SKM-1 treated with dmso at 0.1 percent for 144 hours (cell line): Measurements from ENCODE around the gene RBFOX2.
"Not testable (repeated sequence)": the region's sequence is repeated elsewhere in the genome, so short reads cannot be mapped to it uniquely, and the experiment has no call there.

Experiments
- DNase-seq: peaks from one replicate; lab custom pipeline; 2025; ENCODE audit not compliant: unreplicated experiment; lab: John Stamatoyannopoulos, UW

Gene RBFOX2

DNA sequence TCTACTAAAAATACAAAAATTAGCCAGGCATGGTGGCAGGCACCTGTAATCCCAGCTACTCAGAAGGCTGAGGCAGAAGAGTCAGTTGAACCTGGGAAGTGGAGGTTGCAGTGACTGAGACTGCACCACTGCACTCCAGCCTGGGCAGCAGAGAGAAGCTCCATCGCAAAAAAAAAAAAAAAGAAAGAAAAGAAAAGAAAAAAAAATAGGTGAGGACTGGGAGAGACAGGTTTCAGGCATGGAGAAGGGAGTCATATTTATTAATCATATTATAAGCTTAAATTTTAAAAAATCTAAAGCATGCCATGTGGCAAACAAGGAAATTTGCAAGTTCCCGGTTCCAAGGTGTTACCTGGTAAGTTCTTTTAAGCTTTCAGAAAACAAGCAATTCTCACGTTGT is 311.1 kb downstream of the RBFOX2 start, which contains the start of gene APOL5:
APOL5 (plus strand) TSS at position 301 of the 400 bp plus-strand sequence; CDS start at position 301, 0 bp downstream.
- DNase-seq = no peak

DNA sequence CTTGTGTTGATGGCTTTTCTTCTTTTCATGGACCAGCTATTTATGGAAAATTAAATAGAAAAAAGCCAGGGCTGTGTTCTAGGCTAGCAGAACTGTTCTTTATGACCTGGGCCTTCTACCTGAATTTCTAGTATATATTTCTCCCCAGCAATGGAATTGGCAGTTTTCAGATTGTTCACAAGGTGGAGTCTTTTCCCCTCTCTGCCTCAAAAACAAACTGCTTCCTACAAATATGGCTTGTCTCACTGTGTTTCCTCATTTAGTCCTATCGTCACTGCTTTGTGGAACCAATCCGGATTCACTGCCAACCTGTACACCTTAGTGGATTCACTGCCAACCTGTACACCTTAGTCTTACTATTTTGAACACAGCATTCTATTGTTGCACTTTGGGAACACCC is 316.0 kb downstream of the RBFOX2 start:
- no peak for DNase-seq

DNA sequence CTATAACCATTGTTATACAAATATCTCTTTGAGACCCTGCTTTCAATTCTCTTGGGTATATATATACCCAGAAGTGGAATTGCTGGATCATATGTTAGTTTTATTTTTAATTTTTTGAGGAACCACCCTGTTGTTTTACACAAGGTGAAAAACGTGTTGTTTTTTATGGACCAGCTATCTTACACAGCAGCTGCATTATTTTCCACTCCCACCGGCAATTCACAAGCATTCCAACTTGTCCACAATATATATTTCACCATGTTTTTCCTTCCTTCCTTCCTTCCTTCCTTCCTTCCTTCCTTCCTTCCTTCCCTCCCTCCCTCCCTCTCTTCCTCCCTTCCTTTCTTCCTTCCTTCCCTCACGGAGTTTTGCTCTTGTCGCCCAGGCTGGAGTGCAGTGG is 317.3 kb downstream of the RBFOX2 start:
- no peak for DNase-seq

DNA sequence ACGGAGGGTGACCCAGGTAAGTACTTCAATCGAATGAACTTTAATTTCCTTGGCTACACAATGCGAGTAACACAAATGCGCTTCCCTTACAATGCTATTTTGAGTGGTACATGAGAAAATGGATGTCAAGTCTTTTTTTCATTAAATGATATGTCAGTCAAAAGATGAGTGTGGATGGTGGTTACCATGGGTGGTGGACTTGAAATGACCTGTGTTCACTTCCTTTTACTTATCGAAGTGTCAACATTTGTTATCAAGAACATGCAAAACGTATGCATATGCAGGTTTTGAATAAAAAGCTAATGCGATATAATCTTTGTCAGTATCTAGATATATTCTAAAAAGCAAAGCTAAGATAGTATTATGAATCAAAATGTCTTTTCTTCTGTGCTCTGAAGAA is 319.7 kb downstream of the RBFOX2 start:
- DNase-seq = no peak

DNA sequence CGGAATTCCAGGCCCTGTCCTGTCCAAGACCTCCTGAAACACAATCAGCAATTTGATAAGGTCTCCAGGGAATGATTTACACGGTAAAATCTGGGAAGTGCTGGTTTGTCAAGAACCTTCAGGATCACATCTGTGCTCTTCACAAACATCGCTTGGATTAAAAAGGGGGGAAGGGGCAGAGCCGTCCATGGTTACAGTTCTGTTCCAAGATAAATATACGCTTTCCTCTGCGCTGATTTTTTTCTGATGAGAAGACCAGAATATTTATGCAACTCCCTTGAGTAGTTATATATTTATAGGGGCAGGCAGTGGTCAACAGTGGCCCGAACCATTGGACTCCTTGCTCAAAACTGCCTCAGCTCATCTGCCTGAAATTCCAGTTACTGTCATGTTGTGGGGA is 320.2 kb downstream of the RBFOX2 start:
- no peak for DNase-seq

DNA sequence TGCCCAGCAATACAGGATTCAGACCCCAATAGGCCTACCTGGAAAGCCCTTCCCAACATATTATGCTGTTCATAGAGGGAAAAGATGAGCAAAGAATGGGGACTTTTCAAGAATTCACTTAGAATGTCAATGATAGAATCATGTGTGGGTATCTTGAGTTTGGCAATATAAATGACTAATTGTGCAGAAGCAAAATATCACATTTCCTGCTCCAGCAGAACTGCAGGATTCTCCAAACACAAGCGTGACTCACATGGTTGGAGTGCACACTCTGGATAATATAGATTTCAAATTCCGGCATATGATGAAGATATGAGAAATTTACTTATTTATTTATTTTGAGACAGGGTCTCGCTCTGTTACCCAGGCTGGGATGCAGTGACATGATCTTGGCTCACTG is 323.5 kb downstream of the RBFOX2 start:
- no peak for DNase-seq

DNA sequence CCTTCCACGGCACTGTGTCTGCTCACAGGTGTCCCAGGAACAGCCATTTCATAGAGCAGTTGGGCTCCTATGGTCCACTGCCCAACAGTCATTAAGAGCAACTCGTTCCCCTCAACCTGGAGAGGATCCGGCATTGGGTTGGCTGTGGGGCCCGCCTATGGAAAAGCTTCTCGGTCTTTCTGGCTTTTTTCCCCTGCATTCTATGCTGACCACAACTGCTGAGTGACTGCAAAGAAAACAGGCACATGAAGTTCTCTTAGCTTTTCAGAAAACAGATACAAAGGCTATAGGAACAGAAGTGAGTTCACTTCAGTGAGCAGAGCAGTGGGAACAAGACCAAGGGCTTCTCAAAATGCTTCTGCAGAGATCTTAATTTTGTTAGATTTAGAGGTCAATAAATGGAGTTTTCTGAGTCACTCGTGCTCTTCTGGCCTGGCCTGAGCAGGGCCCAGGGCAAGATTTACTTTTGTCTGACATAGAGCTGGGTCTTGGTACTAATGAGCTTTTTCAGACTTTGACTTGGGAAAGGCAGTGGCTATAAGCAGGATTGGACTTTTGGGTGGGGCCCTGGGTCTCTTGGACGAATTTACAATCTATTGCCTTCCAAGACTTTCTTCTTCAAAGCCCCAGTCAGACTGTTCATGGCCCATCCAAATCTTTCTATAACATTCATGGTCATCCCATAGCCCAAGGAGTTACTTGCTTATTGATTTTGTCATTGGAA is 324.6 kb downstream of the RBFOX2 start:
- no peak for DNase-seq

DNA sequence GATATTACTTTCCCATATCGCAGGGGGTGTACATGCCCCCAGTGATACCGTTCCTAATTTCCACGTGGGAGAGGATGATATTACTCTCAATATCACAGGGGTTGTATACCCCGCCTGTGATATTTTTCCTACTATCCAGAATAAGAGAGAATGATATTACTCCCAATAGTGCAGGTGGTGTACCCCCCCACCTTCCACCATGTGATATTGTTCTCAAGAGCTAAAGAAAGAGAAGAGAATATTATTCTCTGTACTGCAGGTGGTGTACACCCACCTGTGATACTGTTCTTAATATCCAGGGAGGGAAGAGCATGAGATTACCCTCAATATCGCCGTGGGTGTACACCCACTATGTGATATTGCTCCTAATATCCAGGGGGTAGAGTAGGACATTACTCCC is 328.8 kb downstream of the RBFOX2 start:
- not testable (repeated sequence) for DNase-seq

DNA sequence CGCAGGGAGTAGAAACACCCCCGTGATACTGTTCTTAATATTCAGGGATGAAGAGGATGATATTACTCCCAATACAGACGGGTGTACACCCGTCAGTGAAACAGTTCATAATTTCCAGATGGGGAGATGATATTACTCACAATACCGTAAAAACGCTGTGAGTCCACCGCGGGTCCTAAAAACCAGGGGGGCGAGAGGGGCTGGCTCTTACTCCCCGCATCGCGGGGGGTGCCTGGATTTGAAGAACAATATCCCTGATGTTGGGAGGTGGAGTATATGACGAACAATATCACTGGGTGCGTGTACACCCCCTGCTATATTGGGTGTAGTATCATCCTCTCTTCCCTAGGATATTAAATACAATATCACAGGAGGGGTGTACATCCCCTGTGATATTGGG is 331.5 kb downstream of the RBFOX2 start:
- no peak for DNase-seq

DNA sequence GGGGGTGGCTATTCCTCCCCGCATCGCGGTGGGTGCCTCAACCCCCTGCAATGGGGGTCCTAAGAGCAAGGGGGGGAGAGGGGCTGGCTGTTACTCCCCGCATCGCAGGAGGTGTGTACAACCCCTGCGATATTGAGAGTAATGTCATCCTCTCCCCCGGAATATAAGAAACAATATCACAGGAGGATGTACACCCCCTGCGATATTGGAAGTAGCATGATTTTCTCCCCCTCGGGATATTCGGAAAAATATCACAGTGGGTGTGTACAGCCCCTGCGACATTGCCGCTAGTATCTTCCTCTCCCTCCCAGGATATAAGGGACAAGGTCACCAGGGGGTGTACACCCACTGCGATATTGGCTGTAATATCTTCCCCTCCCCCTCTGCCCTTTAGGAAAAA is 333.4 kb downstream of the RBFOX2 start:
- no peak for DNase-seq

DNA sequence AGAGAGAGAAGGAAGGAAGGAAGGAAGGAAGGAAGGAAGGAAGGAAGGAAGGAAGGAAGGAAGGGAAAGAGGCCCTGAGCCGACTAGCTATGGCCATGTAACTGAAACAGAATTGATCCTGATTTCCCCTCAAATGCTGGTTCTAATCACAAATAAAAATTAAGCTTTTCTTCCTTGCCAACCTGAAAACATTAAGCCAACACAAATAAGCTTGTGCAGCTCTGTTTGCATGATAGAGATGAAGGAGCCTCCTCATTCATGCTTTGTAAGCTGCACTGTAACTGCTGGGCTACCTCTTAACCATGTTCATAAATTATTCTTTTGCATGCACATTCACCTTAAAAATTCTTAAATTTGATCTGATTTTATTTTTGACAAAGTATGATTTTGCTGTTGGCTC is 338.6 kb downstream of the RBFOX2 start:
- no peak for DNase-seq

DNA sequence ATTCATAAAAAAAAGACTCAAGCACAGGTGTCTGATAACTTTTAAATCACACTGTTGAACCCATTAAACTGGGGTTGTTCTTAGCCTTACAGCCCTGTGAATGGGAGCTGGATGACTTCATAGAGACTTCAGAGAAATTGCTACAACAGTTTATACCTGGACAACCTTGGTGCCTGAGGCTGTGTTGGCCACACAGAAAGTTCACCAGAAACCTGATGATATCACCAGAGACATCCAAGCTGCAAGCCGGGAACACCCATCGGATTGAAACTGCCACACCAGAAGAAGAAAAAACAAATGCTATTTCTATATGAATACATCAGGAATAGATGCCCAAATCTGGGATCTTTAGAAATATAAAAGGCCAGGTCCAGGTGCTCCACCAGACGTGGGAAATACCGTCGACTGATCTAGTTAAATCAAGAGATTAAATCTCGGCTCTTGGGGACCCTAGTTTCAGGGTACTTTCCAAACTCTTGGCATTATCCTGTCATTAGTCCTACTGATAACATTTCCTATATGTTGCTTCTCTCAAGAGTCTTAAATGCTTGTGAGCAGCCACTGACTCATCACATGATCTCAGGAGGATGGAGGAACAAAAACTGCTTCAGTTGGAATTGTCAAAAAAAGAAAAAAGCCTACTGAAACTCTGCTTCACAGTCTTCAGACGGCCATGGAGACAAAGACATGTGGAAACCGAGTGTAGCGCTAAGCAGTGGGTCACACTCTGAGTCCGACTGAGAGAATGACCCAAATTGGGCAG is 339.5 kb downstream of the RBFOX2 start:
- DNase-seq = no peak
